AG09309 (cell line): ENCODE measurements around the gene METTL5.

Source experiments
- DNase-seq: peaks from one replicate; pipeline ENCODE4 v3.0.0-alpha.2; 2010; ENCODE audit warnings: low read depth
- H3K4me3 ChIP-seq: 2 replicates; pipeline ENCODE4 v1.5.1; 2011; ENCODE audit warnings: mild to moderate bottlenecking, low read depth, low read length, moderate library complexity; ENCODE audit not compliant: control insufficient read depth
- CTCF ChIP-seq: IDR thresholded peaks from 2 replicates; pipeline ENCODE4 v1.5.1; 2011; ENCODE audit warnings: mild to moderate bottlenecking, low read depth, low read length, inconsistent platforms; ENCODE audit not compliant: insufficient read depth, control insufficient read depth; ENCODE audit errors: missing control alignments

The METTL5 gene

GRCh38 chr2:169767243-169767888 is 57.3 kb downstream of the METTL5 start:
- DNase-seq: no peak
- H3K4me3 ChIP-seq: no peak overlapping the region
- TF ChIP-seq CTCF: peak; percentile 73

- TF ChIP-seq CTCF: no peak
- H3K4me3 ChIP-seq: no peak overlapping the region
- no peak for DNase-seq
These were observed 59.2 kb downstream of the METTL5 start for GRCh38 chr2:169765523-169765922.

GRCh38 chr2:169761970-169762292 is 62.8 kb downstream of the METTL5 start:
- no peak overlapping the region for H3K4me3 ChIP-seq
- DNase-seq: no peak
- no peak for TF ChIP-seq CTCF
